Endothelial cell of umbilical vein (primary cell): ENCODE measurements around the gene JCAD. TPM values are rescaled to one million over a fixed set of nuclear protein-coding genes. Genes with fewer than 3 reads are reported as not detected.

Experiments
- BruUV-seq: library from RNA; stranded (reverse); fragments of 400-500 nt; replicated peaks from 2 replicates; lab custom pipeline; 2021; lab: Mats Ljungman, UMichigan
- CTCF ChIA-PET: fragments of 300-600, 350-600 bp; sonication (Branson Sonifier 250); formaldehyde crosslinking; loops from one replicate; lab custom pipeline; 2021; ENCODE audit warnings: antibody characterized with exemption, inconsistent platforms; lab: Charles Lee
- POLR2A ChIA-PET: fragments of 300-600, 350-600 bp; sonication (Branson Sonifier 250); formaldehyde crosslinking; loops from one replicate; lab custom pipeline; 2021; ENCODE audit warnings: antibody characterized with exemption, inconsistent platforms; lab: Charles Lee
- DNase-seq: peaks from one replicate; pipeline ENCODE4 v3.0.0-alpha.2; 2011; ENCODE audit warnings: low read depth, low spot score
- FAIRE-seq: peaks from 2 replicates; lab custom pipeline; 2011; peaks lifted over from hg19 to GRCh38; lab: Jason Lieb, UNC
- H2AFZ ChIP-seq: 2 replicates; pipeline ENCODE4 v1.6.0; 2012; ENCODE audit warnings: low read depth, low read length, control low read depth, inconsistent platforms
- H3K27ac ChIP-seq: 2 replicates; pipeline ENCODE4 v1.5.1; 2011; ENCODE audit warnings: low read depth, mild to moderate bottlenecking, control low read depth, low read length, moderate library complexity; ENCODE audit not compliant: insufficient read depth
- H3K27me3 ChIP-seq, 2 experiments: 2 replicates each; pipeline versions ENCODE4 v1.6.0 to v1.6.1; 2011; ENCODE audit warnings: low read length in 2 of 2, mixed read lengths in 1 of 2; ENCODE audit not compliant: control insufficient read depth in 2 of 2, insufficient read depth in 2 of 2
- H3K36me3 ChIP-seq, 2 experiments: 2 replicates in 1 of 2; 3 replicates in 1 of 2; pipeline ENCODE4 v1.5.1; 2011; ENCODE audit warnings: low read length in 2 of 2, mild to moderate bottlenecking in 1 of 2, moderate library complexity in 1 of 2; ENCODE audit not compliant: control insufficient read depth in 2 of 2, insufficient read depth in 2 of 2; ENCODE audit errors: extremely low read depth in 1 of 2
- H3K4me1 ChIP-seq: 3 replicates; pipeline ENCODE4 v1.5.1; 2011; ENCODE audit warnings: mild to moderate bottlenecking, low read length; ENCODE audit not compliant: control insufficient read depth, insufficient read depth; ENCODE audit errors: extremely low read depth
- H3K4me2 ChIP-seq: 2 replicates; pipeline ENCODE4 v1.6.1; 2011; ENCODE audit warnings: low read length, control low read depth, mixed read lengths; ENCODE audit not compliant: insufficient read depth
- H3K4me3 ChIP-seq, 3 experiments: fragments of 200-600 bp in 1 of 3; sonication (generic), shearing (Covaris generic) in 1 of 3; replicated peaks in 1 of 3; 2 replicates each; pipeline ENCODE4 v1.5.1; 2011 to 2016; ENCODE audit warnings: control low read depth in 3 of 3, low read length in 3 of 3, mild to moderate bottlenecking in 2 of 3, inconsistent platforms in 1 of 3, low read depth in 1 of 3, moderate library complexity in 1 of 3; ENCODE audit not compliant: insufficient read depth in 1 of 3
- H3K79me2 ChIP-seq: 2 replicates; pipeline ENCODE4 v1.6.0; 2012; ENCODE audit warnings: low read length, inconsistent platforms; ENCODE audit not compliant: control insufficient read depth, insufficient read depth
- H3K9ac ChIP-seq: replicated peaks from 2 replicates; pipeline ENCODE3; 2011; ENCODE audit warnings: low read length, control low read depth; ENCODE audit not compliant: insufficient read depth; ENCODE audit errors: extremely low read depth
- H3K9me1 ChIP-seq: replicated peaks from 3 replicates; pipeline ENCODE4 v1.6.0; 2011; ENCODE audit warnings: mild to moderate bottlenecking, low read length; ENCODE audit not compliant: control insufficient read depth, insufficient read depth; ENCODE audit errors: extremely low read depth
- H3K9me3 ChIP-seq: replicated peaks from 2 replicates; pipeline ENCODE4 v1.5.1; 2012; ENCODE audit warnings: low read length, inconsistent platforms; ENCODE audit not compliant: control insufficient read depth, insufficient read depth
- H4K20me1 ChIP-seq: replicated peaks from 2 replicates; pipeline ENCODE3; 2011; ENCODE audit warnings: mild to moderate bottlenecking, low read length; ENCODE audit not compliant: control insufficient read depth, insufficient read depth; ENCODE audit errors: extremely low read depth
- GATA2 ChIP-seq: IDR thresholded peaks from 2 replicates; pipeline ENCODE4 v1.7.0; 2011; ENCODE audit warnings: low read depth, mild to moderate bottlenecking, moderate library complexity, mixed read lengths, low read length; ENCODE audit not compliant: insufficient read length, insufficient read depth
- POLR2A ChIP-seq: IDR thresholded peaks from 2 replicates; pipeline ENCODE4 v1.6.1; 2012; ENCODE audit warnings: low read depth, mild to moderate bottlenecking, control low read depth, low read length
- POLR2AphosphoS5 ChIP-seq: IDR thresholded peaks from 2 replicates; pipeline ENCODE4 v1.6.1; 2012; ENCODE audit warnings: low read depth, mild to moderate bottlenecking, control low read depth, low read length, moderate library complexity; ENCODE audit not compliant: insufficient read depth
- dilution Hi-C: fragments of 300-500 bp; cut with MboI; formaldehyde crosslinking; loops from one replicate; pipeline ENCODE4 v1.15.0; 2019; ENCODE audit warnings: low sequenced_read_pairs; ENCODE audit not compliant: extremely low pct_ligation_motif_present
- intact Hi-C: fragments of 100-400 bp; cut with micrococcal nuclease; formaldehyde crosslinking; loops from one replicate; pipeline ENCODE4 v1.10.0; 2022
- polyA plus RNA-seq, 4 experiments: library from polyadenylated mRNA; depleted of rRNA in 3 of 4; stranded (reverse) in 3 of 4; unstranded in 1 of 4; fragments of >200 nt; gene quantifications; 2 replicates each; pipeline versions ENCODE4 v1.2.1 to v1.2.3, GENCODE V29; 2011 to 2012; ENCODE audit warnings: missing spikeins in 1 of 4
- total RNA-seq: library from RNA; stranded (reverse); gene quantifications from 2 replicates; pipeline ENCODE4 v1.2.3, GENCODE V29; 2021
- TF ChIP-seq, protein P1 (sequence below), 2 donors: IDR thresholded peaks; 1 replicate in 1 of 2; 2 replicates in 1 of 2; pipeline ENCODE4 v1.5.1; 2011; ENCODE audit warnings: low read length in 2 of 2, mild to moderate bottlenecking in 2 of 2, moderate library complexity in 2 of 2, control low read depth in 1 of 2, inconsistent platforms in 1 of 2, low read depth in 1 of 2; ENCODE audit not compliant: insufficient read depth in 1 of 2; ENCODE audit errors: extremely low read depth in 1 of 2

Gene JCAD
- total and polyA plus RNA-seq, 2 donors (not counting 3 experiments of a cell fraction or from before 2014, with no cell fraction given): 17.5 to 76.3 TPM

DNA sequence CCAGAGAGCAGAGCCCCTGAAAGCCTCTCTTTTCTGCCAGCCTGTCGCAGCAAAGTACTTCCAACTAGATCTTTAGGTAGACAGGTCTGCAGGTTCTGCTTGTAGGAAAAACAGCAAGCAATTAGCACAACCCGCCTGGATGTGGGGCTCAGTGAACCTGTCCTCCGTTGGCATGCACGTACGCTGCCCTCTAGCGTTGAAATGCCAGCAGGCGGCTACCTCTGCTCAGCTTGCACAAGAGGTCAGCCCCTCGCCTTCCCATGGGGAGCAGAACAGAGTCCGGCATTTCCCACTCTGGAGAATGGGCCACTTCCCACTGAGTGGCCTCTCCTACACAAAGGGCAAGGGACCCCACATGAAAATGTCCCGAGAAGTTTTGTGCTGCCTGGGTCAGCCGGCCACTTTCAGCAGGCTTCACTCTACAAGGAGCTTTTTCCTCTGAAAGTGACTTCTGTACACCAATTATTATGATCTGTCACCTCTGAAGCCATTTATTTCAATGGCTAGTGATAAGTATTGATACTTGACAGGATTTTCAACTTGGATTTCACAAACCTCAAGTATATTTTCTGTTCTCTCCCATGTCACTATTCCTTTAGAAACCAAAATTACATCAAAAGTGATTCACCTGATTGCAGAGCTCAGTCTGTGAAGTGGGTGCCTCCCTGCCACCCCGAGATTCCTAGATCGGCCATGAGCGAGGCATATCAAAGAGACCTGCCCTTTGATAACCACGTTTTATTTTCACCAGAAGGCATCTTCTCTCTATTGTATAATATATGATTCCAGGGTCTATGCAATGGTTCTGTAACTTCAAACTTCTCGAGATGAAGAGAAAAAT, 56.7 kb downstream of the JCAD start:
- no peak overlapping the region for H2AFZ ChIP-seq
- peaks cover 14% of the 10 kb centered on the region for H3K4me1 ChIP-seq
- H3K4me2 ChIP-seq: no peak overlapping the region
- FAIRE-seq (peak; percentile 76), DNase-seq (peak; percentile 85)
- ChIA-PET POLR2A (no interaction called here), CTCF (interaction anchor here (0.6 to 3.4 kb wide), 38 partner anchors 10 to 589 kb away, joined by 3 to 31 read pairs (median 4); no protein-coding TSS in a partner anchor)
- H3K9ac ChIP-seq: no peak overlapping the region
- no peaks in the 10 kb centered on the region for H3K9me3 ChIP-seq
- H3K4me3 ChIP-seq: no peak overlapping the region
- BruUV-seq: no TSS peak
- no peak overlapping the region for H3K27ac ChIP-seq
- intact Hi-C loops: loop anchor here (1.0 to 5.0 kb wide), 5 partner anchors 53 to 266 kb away; no protein-coding TSS in a partner anchor
- H3K27me3 ChIP-seq: no peaks in the 10 kb centered on the region
- H3K79me2 ChIP-seq: no peaks in the 10 kb centered on the region
- no peak for TF ChIP-seq POLR2AphosphoS5
- TF ChIP-seq GATA2: peak; percentile 42
- no peak for TF ChIP-seq POLR2A
- TF ChIP-seq, protein P1, sequence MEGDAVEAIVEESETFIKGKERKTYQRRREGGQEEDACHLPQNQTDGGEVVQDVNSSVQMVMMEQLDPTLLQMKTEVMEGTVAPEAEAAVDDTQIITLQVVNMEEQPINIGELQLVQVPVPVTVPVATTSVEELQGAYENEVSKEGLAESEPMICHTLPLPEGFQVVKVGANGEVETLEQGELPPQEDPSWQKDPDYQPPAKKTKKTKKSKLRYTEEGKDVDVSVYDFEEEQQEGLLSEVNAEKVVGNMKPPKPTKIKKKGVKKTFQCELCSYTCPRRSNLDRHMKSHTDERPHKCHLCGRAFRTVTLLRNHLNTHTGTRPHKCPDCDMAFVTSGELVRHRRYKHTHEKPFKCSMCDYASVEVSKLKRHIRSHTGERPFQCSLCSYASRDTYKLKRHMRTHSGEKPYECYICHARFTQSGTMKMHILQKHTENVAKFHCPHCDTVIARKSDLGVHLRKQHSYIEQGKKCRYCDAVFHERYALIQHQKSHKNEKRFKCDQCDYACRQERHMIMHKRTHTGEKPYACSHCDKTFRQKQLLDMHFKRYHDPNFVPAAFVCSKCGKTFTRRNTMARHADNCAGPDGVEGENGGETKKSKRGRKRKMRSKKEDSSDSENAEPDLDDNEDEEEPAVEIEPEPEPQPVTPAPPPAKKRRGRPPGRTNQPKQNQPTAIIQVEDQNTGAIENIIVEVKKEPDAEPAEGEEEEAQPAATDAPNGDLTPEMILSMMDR (IDR thresholded peaks at IDR 0.05; ENCODE audit: extremely low read depth in 1 of 2, insufficient read depth in 1 of 2, low read depth in 1 of 2, low read length in 2 of 2): peak; percentile 95 to 97
- dilution Hi-C loops: no loop called here
- H4K20me1 ChIP-seq: no peaks in the 10 kb centered on the region
- no peaks in the 10 kb centered on the region for H3K36me3 ChIP-seq
- H3K9me1 ChIP-seq: no peaks in the 10 kb centered on the region
